Spleen (tissue), 7 donors: ENCODE results near the gene CLTA.

Source experiments
- CTCF ChIP-seq, 11 experiments: fragments of 200-600 bp in 7 of 11; fragments of 450-650 bp in 4 of 11; sonication (generic) in 4 of 11; IDR thresholded peaks in 8 of 11; conservative IDR thresholded peaks in 3 of 11; 1 replicate in 7 of 11; 2 replicates in 4 of 11; pipeline versions ENCODE4 v1.4.0 to v1.8.0; 2016 to 2021; ENCODE audit warnings: antibody characterized with exemption in 11 of 11, inconsistent platforms in 4 of 11, mild to moderate bottlenecking in 1 of 11
- POLR2A ChIP-seq, 3 donors: fragments of 450-650 bp; IDR thresholded peaks; one replicate each; pipeline ENCODE4 v1.5.1; 2017; ENCODE audit warnings: antibody characterized with exemption in 3 of 3, mild to moderate bottlenecking in 1 of 3
- POLR2AphosphoS5 ChIP-seq, 3 donors: sonication (generic); formaldehyde crosslinking; IDR thresholded peaks; one replicate each; pipeline ENCODE4 v1.5.1; 2017; ENCODE audit warnings: antibody characterized with exemption in 3 of 3
- donor health status: DM: no; HTN: no; CAD: no; lungs with moderate emphysema.
- donor health status: DM: no; HTN: no; CAD: no.
- donor health status: DM: no; HTN: no; CAD: no.

- TF ChIP-seq CTCF (IDR thresholded peaks at IDR 0.05 in 8 of 11, conservative IDR thresholded peaks at IDR 0.05 in 3 of 11) (no peak), POLR2A (IDR thresholded peaks at IDR 0.05) (no peak), POLR2AphosphoS5 (IDR thresholded peaks at IDR 0.05) (no peak)
Observed at GRCh38 chr9:36150574-36151315, 40.0 kb upstream of the CLTA start.
